HEK293T (cell line): ENCODE measurements around the gene NWD2.

Source experiments
- CTCF ChIA-PET: fragments of 350-600 bp; formaldehyde crosslinking; extraction: SDS; loops from one replicate; lab custom pipeline; 2021; ENCODE audit warnings: antibody characterized with exemption, inconsistent platforms; lab: Yijun Ruan, JAX
- POLR2A ChIA-PET: fragments of 350-600 bp; formaldehyde crosslinking; extraction: SDS; loops from one replicate; lab custom pipeline; 2020; ENCODE audit warnings: antibody characterized with exemption, inconsistent platforms; lab: Yijun Ruan, JAX
- DNase-seq: peaks from one replicate; pipeline ENCODE4 v3.0.0; 2012; ENCODE audit warnings: mixed read lengths; ENCODE audit errors: extremely low spot score
- ARNT ChIP-seq: fragments of 450-650 bp; IDR thresholded peaks from 2 replicates; pipeline ENCODE4 v1.6.1; 2017; ENCODE audit warnings: mild to moderate bottlenecking
- BHLHE40 ChIP-seq: fragments of 450-650 bp; IDR thresholded peaks from 2 replicates; pipeline ENCODE4 v1.6.1; 2016; ENCODE audit warnings: mild to moderate bottlenecking, moderate library complexity, borderline replicate concordance
- CTBP1 ChIP-seq: fragments of 450-650 bp; IDR thresholded peaks from 2 replicates; pipeline ENCODE4 v1.6.1; 2016; ENCODE audit warnings: borderline replicate concordance
- ELF4 ChIP-seq: fragments of 450-650 bp; IDR thresholded peaks from 2 replicates; pipeline ENCODE4 v1.6.1; 2017; ENCODE audit warnings: antibody characterized with exemption
- FOXA1 ChIP-seq: fragments of 450-650 bp; IDR thresholded peaks from 2 replicates; pipeline ENCODE4 v1.6.1; 2016; ENCODE audit warnings: mild to moderate bottlenecking
- FOXK2 ChIP-seq: fragments of 450-650 bp; IDR thresholded peaks from 2 replicates; pipeline ENCODE4 v1.6.1; 2016; ENCODE audit warnings: mild to moderate bottlenecking
- FOXM1 ChIP-seq: fragments of 450-650 bp; IDR thresholded peaks from 2 replicates; pipeline ENCODE4 v1.6.1; 2017; ENCODE audit warnings: mild to moderate bottlenecking, borderline replicate concordance
- HDGF ChIP-seq: fragments of 450-650 bp; IDR thresholded peaks from 2 replicates; pipeline ENCODE4 v1.6.1; 2017; ENCODE audit warnings: antibody characterized with exemption, borderline replicate concordance
- L3MBTL2 ChIP-seq: fragments of 450-650 bp; conservative IDR thresholded peaks from 2 replicates; pipeline ENCODE4 v1.6.1; 2016; ENCODE audit warnings: mild to moderate bottlenecking
- LEF1 ChIP-seq: fragments of 450-650 bp; IDR thresholded peaks from 2 replicates; pipeline ENCODE4 v1.6.1; 2017; ENCODE audit warnings: mild to moderate bottlenecking, borderline replicate concordance
- NFRKB ChIP-seq: fragments of 450-650 bp; IDR thresholded peaks from 2 replicates; pipeline ENCODE4 v1.6.1; 2016; ENCODE audit warnings: mild to moderate bottlenecking, moderate library complexity
- PKNOX1 ChIP-seq: fragments of 450-650 bp; IDR thresholded peaks from 2 replicates; pipeline ENCODE4 v1.6.1; 2016
- SP1 ChIP-seq: fragments of 450-650 bp; IDR thresholded peaks from 2 replicates; pipeline ENCODE4 v1.6.1; 2017
- SUZ12 ChIP-seq: fragments of 450-650 bp; IDR thresholded peaks from 2 replicates; pipeline ENCODE4 v1.6.1; 2016; ENCODE audit warnings: mild to moderate bottlenecking
- TARDBP ChIP-seq: fragments of 450-650 bp; IDR thresholded peaks from 2 replicates; pipeline ENCODE4 v1.6.1; 2016
- ZNF384 ChIP-seq: fragments of 450-650 bp; IDR thresholded peaks from 2 replicates; pipeline ENCODE4 v1.6.1; 2016

NWD2 gene

GRCh38 chr4:37463033-37463856, 218.7 kb downstream of the NWD2 start:
- DNase-seq = no peak
- TF ChIP-seq LEF1 (no peak), SP1 (no peak), NFRKB (no peak), PKNOX1 (no peak), FOXA1 (no peak), ARNT (no peak), L3MBTL2 (no peak), HDGF (no peak), TARDBP (no peak), BHLHE40 (no peak), CTBP1 (no peak), SUZ12 (no peak), FOXK2 (no peak), ZNF384 (no peak), FOXM1 (no peak), ELF4 (no peak)
- ChIA-PET CTCF (interaction anchor here (0.7 to 1.1 kb wide), 2 partner anchors 10 to 21 kb away, joined by 4 read pairs; no protein-coding TSS in a partner anchor), POLR2A (interaction anchor here (1.2 kb wide), 1 partner anchor 9 kb away, joined by 3 read pairs; a partner anchor contains a TSS)

- ChIA-PET CTCF (interaction anchor here (1.2 kb wide), 1 partner anchor 11 kb away, joined by 8 read pairs; a partner anchor contains a TSS), POLR2A (interaction anchor here (1.2 kb wide), 1 partner anchor 11 kb away, joined by 3 read pairs; a partner anchor contains a TSS)
- no peak for DNase-seq
- no peak for TF ChIP-seq L3MBTL2
- no peak for TF ChIP-seq CTBP1
- TF ChIP-seq LEF1 = no peak
- TF ChIP-seq ZNF384 = no peak
- TF ChIP-seq FOXK2 = no peak
- no peak for TF ChIP-seq FOXM1
- TF ChIP-seq FOXA1 = no peak
- no peak for TF ChIP-seq ELF4
- TF ChIP-seq SP1 = no peak
These were observed 220.0 kb downstream of the NWD2 start for GRCh38 chr4:37464373-37465128.

DNA sequence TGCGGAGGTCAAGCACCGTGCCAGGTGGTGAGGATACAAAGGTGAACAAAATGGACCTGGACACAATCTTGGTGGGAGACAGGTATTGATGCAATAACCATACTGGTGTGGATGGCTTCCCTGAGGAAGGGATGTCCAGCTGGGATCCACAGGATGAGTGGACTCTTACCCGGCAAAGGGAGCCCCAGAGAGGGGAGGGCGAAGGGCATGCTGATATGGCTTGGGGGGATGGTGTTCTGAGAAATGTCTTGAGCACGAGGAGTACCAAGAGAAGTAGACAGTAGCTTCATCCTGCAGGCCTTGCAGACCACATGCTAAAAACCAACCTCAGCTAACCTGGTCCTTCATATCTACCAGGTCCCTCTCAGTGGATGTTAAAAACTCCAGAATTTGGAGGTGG, 220.8 kb downstream of the NWD2 start:
- CTCF ChIA-PET = interaction anchor here (1.2 kb wide), 1 partner anchor 12 kb away, joined by 8 read pairs; a partner anchor contains a TSS
- DNase-seq = no peak
- POLR2A ChIA-PET = no interaction called here
- no peak for TF ChIP-seq SUZ12

- ChIA-PET POLR2A (no interaction called here), CTCF (no interaction called here)
- no peak for DNase-seq
- TF ChIP-seq L3MBTL2 (no peak), LEF1 (no peak), BHLHE40 (no peak), NFRKB (no peak), ARNT (no peak), HDGF (no peak), ELF4 (no peak), FOXM1 (no peak), SP1 (no peak), CTBP1 (no peak), SUZ12 (no peak), FOXA1 (no peak), TARDBP (no peak), PKNOX1 (no peak), FOXK2 (no peak), ZNF384 (no peak)
These were observed 221.3 kb downstream of the NWD2 start for GRCh38 chr4:37465845-37466244.

DNA sequence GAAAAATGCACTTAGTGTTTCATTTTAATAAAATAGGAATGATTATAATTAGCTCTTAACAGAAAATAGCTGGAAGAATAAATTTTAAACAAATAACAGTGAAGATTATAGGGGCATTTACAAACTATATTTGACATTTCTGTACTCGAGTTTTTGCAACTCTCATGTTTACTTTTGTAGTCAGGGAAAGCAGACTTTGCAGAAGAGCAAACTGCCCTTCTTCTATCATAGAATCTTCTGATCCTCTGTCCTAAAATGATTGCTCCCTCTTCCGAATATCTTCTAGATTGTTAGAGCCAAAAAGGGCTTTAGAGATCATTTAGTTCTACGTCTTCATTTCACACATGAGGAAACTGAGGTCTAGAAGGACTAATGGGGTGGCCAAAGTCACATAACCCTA, 222.7 kb downstream of the NWD2 start:
- no peak for DNase-seq
- ChIA-PET POLR2A (no interaction called here), CTCF (no interaction called here)

DNA sequence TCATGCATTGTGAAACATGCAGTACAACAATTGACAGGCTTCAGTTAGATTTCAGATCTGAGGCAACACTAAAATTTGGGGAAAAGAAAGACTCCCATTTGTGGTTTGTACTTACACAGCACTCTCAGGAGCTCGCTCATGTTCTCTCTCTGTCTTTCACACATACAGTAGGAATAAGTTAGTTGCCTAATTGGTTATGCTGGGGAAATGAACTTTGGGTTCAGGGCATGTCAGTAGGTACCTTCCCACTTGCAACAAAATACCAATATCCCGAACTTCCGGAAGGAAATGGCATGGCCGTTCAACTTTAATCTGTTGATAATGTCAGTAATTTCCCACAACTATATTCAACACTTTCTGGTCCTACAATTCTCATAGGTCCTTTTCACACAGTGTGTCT, 223.3 kb downstream of the NWD2 start:
- no peak for TF ChIP-seq L3MBTL2
- no peak for TF ChIP-seq BHLHE40
- TF ChIP-seq ARNT = no peak
- TF ChIP-seq ELF4 = no peak
- no peak for TF ChIP-seq CTBP1
- no peak for TF ChIP-seq LEF1
- TF ChIP-seq ZNF384 = no peak
- TF ChIP-seq SUZ12 = no peak
- TF ChIP-seq FOXA1 = no peak
- TF ChIP-seq TARDBP = no peak
- no peak for TF ChIP-seq NFRKB
- no peak for TF ChIP-seq PKNOX1
- no peak for TF ChIP-seq FOXK2
- no peak for TF ChIP-seq HDGF
- TF ChIP-seq SP1 = no peak
- TF ChIP-seq FOXM1 = no peak
- ChIA-PET POLR2A (no interaction called here), CTCF (no interaction called here)
- DNase-seq = no peak

More for the DNA sequence above, 222.7 kb downstream of the NWD2 start:
- TF ChIP-seq TARDBP = no peak
- TF ChIP-seq FOXM1 = no peak
